Measurements from ENCODE around the gene RBMX. TPM values are rescaled to one million over a fixed set of nuclear protein-coding genes. Genes with fewer than 3 reads are reported as not detected.
A peak's percentile ranks its signal among the peaks of the same experiment; 100 is the strongest.

Gene RBMX
- total and polyA plus RNA-seq, 2 of the 13 experiments (the other 11 are each of a cell fraction or from before 2014, with no cell fraction given) = 114 to 254 TPM

DNA sequence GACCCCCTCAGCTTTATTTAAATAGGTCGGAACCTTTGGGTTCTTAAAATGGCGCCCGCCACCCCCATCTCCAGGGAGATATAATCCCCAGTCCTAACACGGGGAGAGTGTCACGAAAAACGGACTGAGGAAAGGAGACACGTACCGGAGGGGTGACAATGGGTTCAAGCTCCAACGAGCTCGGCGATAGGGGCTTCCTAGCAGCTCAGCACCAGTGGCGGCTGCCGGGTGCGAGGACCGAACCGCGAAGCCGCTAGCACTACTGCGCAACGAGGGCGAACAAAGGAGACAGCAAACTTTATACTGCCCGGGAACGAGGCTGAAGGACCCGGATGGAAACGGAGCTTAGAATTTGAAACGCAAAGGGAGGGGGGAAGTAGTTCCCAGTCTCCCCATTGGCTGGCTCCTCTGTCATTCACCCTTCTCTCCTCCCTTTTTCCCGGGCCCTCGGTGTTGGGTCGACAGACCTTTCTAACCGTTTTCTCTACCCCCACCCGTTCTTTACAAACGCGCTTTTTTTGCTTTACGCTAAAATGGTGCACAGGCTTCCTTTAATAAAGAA lies at the start of gene RBMX (continued):
- TF ChIP-seq, protein P1, sequence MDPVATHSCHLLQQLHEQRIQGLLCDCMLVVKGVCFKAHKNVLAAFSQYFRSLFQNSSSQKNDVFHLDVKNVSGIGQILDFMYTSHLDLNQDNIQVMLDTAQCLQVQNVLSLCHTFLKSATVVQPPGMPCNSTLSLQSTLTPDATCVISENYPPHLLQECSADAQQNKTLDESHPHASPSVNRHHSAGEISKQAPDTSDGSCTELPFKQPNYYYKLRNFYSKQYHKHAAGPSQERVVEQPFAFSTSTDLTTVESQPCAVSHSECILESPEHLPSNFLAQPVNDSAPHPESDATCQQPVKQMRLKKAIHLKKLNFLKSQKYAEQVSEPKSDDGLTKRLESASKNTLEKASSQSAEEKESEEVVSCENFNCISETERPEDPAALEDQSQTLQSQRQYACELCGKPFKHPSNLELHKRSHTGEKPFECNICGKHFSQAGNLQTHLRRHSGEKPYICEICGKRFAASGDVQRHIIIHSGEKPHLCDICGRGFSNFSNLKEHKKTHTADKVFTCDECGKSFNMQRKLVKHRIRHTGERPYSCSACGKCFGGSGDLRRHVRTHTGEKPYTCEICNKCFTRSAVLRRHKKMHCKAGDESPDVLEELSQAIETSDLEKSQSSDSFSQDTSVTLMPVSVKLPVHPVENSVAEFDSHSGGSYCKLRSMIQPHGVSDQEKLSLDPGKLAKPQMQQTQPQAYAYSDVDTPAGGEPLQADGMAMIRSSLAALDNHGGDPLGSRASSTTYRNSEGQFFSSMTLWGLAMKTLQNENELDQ (CRISPR knock-in tag; IDR thresholded peaks at IDR 0.05; ENCODE audit: borderline replicate concordance) = no peak
- TF ChIP-seq NFKB2 (CRISPR knock-in tag; IDR thresholded peaks at IDR 0.05; ENCODE audit: borderline replicate concordance) (peak; percentile 62; the same call in 1 of the 2 replicates), TEAD3 (CRISPR knock-in tag; optimal IDR thresholded peaks at IDR 0.05; ENCODE audit: borderline replicate concordance) (no peak), ZNF367 (CRISPR knock-in tag; IDR thresholded peaks at IDR 0.05; ENCODE audit: borderline replicate concordance) (no peak), ZNF547 (CRISPR knock-in tag; IDR thresholded peaks at IDR 0.05) (no peak), POLR2A (IDR thresholded peaks at IDR 0.05; ENCODE audit: insufficient read depth in 1 of 2, low read depth in 2 of 2, low read length in 2 of 2) (peak; percentile 97 to 99), CAMTA2 (CRISPR knock-in tag; IDR thresholded peaks at IDR 0.05; ENCODE audit: borderline replicate concordance) (no peak), CEBPG (CRISPR knock-in tag; IDR thresholded peaks at IDR 0.05) (peak; percentile 63), PAWR (CRISPR knock-in tag; IDR thresholded peaks at IDR 0.05; ENCODE audit: borderline replicate concordance) (no peak), FOXO1 (CRISPR knock-in tag; IDR thresholded peaks at IDR 0.05) (no peak; the same call in 1 of the 2 replicates), ZNF253 (CRISPR knock-in tag; IDR thresholded peaks at IDR 0.05; ENCODE audit: borderline replicate concordance) (no peak), NR2F6 (IDR thresholded peaks at IDR 0.05) (no peak), NR2F6 (CRISPR knock-in tag; IDR thresholded peaks at IDR 0.05) (no peak), KMT2B (CRISPR knock-in tag; IDR thresholded peaks at IDR 0.05) (no peak)
- TF ChIP-seq, protein P2, sequence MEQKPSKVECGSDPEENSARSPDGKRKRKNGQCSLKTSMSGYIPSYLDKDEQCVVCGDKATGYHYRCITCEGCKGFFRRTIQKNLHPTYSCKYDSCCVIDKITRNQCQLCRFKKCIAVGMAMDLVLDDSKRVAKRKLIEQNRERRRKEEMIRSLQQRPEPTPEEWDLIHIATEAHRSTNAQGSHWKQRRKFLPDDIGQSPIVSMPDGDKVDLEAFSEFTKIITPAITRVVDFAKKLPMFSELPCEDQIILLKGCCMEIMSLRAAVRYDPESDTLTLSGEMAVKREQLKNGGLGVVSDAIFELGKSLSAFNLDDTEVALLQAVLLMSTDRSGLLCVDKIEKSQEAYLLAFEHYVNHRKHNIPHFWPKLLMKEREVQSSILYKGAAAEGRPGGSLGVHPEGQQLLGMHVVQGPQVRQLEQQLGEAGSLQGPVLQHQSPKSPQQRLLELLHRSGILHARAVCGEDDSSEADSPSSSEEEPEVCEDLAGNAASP (CRISPR knock-in tag; IDR thresholded peaks at IDR 0.05; ENCODE audit: borderline replicate concordance) = no peak
- TF ChIP-seq, protein P3, sequence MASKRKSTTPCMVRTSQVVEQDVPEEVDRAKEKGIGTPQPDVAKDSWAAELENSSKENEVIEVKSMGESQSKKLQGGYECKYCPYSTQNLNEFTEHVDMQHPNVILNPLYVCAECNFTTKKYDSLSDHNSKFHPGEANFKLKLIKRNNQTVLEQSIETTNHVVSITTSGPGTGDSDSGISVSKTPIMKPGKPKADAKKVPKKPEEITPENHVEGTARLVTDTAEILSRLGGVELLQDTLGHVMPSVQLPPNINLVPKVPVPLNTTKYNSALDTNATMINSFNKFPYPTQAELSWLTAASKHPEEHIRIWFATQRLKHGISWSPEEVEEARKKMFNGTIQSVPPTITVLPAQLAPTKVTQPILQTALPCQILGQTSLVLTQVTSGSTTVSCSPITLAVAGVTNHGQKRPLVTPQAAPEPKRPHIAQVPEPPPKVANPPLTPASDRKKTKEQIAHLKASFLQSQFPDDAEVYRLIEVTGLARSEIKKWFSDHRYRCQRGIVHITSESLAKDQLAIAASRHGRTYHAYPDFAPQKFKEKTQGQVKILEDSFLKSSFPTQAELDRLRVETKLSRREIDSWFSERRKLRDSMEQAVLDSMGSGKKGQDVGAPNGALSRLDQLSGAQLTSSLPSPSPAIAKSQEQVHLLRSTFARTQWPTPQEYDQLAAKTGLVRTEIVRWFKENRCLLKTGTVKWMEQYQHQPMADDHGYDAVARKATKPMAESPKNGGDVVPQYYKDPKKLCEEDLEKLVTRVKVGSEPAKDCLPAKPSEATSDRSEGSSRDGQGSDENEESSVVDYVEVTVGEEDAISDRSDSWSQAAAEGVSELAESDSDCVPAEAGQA (IDR thresholded peaks at IDR 0.05; ENCODE audit: low read depth) = no peak
- TF ChIP-seq, protein P3 (CRISPR knock-in tag; IDR thresholded peaks at IDR 0.05; ENCODE audit: borderline replicate concordance) = 0 out of 2 replicates have a peak, but pooled peaks have one; percentile 26
- TF ChIP-seq, protein P4, sequence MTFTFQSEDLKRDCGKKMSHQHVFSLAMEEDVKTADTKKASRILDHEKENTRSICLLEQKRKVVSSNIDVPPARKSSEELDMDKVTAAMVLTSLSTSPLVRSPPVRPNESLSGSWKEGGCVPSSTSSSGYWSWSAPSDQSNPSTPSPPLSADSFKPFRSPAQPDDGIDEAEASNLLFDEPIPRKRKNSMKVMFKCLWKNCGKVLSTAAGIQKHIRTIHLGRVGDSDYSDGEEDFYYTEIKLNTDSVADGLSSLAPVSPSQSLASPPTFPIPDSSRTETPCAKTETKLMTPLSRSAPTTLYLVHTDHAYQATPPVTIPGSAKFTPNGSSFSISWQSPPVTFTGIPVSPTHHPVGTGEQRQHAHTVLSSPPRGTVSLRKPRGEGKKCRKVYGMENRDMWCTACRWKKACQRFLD (CRISPR knock-in tag; IDR thresholded peaks at IDR 0.05; ENCODE audit: borderline replicate concordance) = peak; percentile 47; the same call in 1 of the 2 replicates

Data from HepG2 (cell line).